Measurements from ENCODE around the gene ATP1A2.

GRCh38 chr1:160136121-160136925 is 20.8 kb downstream of the ATP1A2 start:
- TF ChIP-seq, protein P1, sequence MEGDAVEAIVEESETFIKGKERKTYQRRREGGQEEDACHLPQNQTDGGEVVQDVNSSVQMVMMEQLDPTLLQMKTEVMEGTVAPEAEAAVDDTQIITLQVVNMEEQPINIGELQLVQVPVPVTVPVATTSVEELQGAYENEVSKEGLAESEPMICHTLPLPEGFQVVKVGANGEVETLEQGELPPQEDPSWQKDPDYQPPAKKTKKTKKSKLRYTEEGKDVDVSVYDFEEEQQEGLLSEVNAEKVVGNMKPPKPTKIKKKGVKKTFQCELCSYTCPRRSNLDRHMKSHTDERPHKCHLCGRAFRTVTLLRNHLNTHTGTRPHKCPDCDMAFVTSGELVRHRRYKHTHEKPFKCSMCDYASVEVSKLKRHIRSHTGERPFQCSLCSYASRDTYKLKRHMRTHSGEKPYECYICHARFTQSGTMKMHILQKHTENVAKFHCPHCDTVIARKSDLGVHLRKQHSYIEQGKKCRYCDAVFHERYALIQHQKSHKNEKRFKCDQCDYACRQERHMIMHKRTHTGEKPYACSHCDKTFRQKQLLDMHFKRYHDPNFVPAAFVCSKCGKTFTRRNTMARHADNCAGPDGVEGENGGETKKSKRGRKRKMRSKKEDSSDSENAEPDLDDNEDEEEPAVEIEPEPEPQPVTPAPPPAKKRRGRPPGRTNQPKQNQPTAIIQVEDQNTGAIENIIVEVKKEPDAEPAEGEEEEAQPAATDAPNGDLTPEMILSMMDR (IDR thresholded peaks at IDR 0.05; ENCODE audit: insufficient read depth, low read length, poor library complexity, severe bottlenecking), result no peak
- TF ChIP-seq EZH2phosphoT487 (conservative IDR thresholded peaks at IDR 0.05; ENCODE audit: low read length), result no peak

All from SU-DHL-6 (cell line).